GM18520 (cell line): ENCODE results near the gene NKX6-2.
"Not testable (repeated sequence)": the region's sequence is repeated elsewhere in the genome, so short reads cannot be mapped to it uniquely, and the experiment has no call there.

Experiments used
- ATAC-seq: cut with Tn5 transposase; IDR thresholded peaks from one replicate; pipeline ENCODE4 v1.9.1; 2021; ENCODE audit not compliant: unreplicated experiment

Gene NKX6-2

GRCh38 chr10:132785723-132786475, at the start of gene NKX6-2:
Gene NKX6-2 (minus strand): TSS chr10:132786147. CDS start chr10:132785948, 199 bp downstream.
- ATAC-seq, result no peak

- ATAC-seq, result no peak
These were observed 49.2 kb upstream of the NKX6-2 start for GRCh38 chr10:132834891-132835847.

- ATAC-seq, result no peak
These were observed 48.4 kb upstream of the NKX6-2 start for GRCh38 chr10:132834311-132834761.

GRCh38 chr10:132833421-132834111, 47.6 kb upstream of the NKX6-2 start:
- ATAC-seq, result no peak

GRCh38 chr10:132832186-132832969, 46.4 kb upstream of the NKX6-2 start:
- no peak for ATAC-seq

- ATAC-seq, result no peak
These were observed 43.5 kb upstream of the NKX6-2 start for GRCh38 chr10:132829403-132829802.

GRCh38 chr10:132828681-132829080, 42.7 kb upstream of the NKX6-2 start:
- ATAC-seq, result no peak

- ATAC-seq, result no peak
These were observed 42.1 kb upstream of the NKX6-2 start for GRCh38 chr10:132827861-132828539.

- ATAC-seq, result no peak
These were observed 41.5 kb upstream of the NKX6-2 start for GRCh38 chr10:132827423-132827789.

GRCh38 chr10:132826524-132827422, 40.8 kb upstream of the NKX6-2 start:
- ATAC-seq, result no peak

- ATAC-seq, result not testable (repeated sequence)
These were observed 40.0 kb upstream of the NKX6-2 start for GRCh38 chr10:132825783-132826523.

- ATAC-seq, result no peak
These were observed 34.1 kb upstream of the NKX6-2 start for GRCh38 chr10:132820056-132820455.

GRCh38 chr10:132817701-132818211, 31.8 kb upstream of the NKX6-2 start:
- no peak for ATAC-seq

- ATAC-seq, result no peak
These were observed 30.8 kb upstream of the NKX6-2 start for GRCh38 chr10:132816718-132817117.

- ATAC-seq, result no peak
These were observed 29.4 kb upstream of the NKX6-2 start for GRCh38 chr10:132815168-132815857.

- ATAC-seq, result no peak
These were observed 28.5 kb upstream of the NKX6-2 start for GRCh38 chr10:132814469-132814856.
